Naive B cell (primary cell): ENCODE data around the gene PTGS1. TPM values are rescaled to one million over a fixed set of nuclear protein-coding genes. Genes with fewer than 3 reads are reported as not detected.
"Not testable (repeated sequence)": the region's sequence is repeated elsewhere in the genome, so short reads cannot be mapped to it uniquely, and the experiment has no call there.

Experiments
- ATAC-seq, 2 donors: fragments of 150-1000 bp; cut with Tn5 transposase; 2 replicates each; pipeline ENCODE4 v1.10.0; 2021; ENCODE audit warnings: low read depth in 2 of 2, mild to moderate bottlenecking in 2 of 2, moderate library complexity in 2 of 2
- DNase-seq: peaks from one replicate; pipeline ENCODE4 v3.0.0; 2022
- H3K27ac Mint-ChIP-seq, 6 donors: one replicate each; pipeline ENCODE4 v1.8.0; 2020 to 2022; ENCODE audit warnings: mild to moderate bottlenecking in 6 of 6, mixed read lengths in 6 of 6, moderate library complexity in 5 of 6, inconsistent platforms in 2 of 6
- H3K27me3 Mint-ChIP-seq, 3 donors: one replicate each; pipeline ENCODE4 v1.8.0; 2021 to 2022; ENCODE audit warnings: mixed read lengths in 3 of 3, mild to moderate bottlenecking in 1 of 3
- H3K36me3 Mint-ChIP-seq, 2 donors: one replicate each; pipeline ENCODE4 v1.8.0; 2020 to 2022; ENCODE audit warnings: mixed read lengths in 2 of 2, inconsistent platforms in 1 of 2, mild to moderate bottlenecking in 1 of 2
- H3K4me1 Mint-ChIP-seq, 3 donors: one replicate each; pipeline ENCODE4 v1.8.0; 2020 to 2022; ENCODE audit warnings: mixed read lengths in 3 of 3, inconsistent platforms in 1 of 3, mild to moderate bottlenecking in 1 of 3, moderate library complexity in 1 of 3
- H3K4me3 Mint-ChIP-seq, 8 donors: one replicate each; pipeline ENCODE4 v1.8.0; 2020 to 2022; ENCODE audit warnings: mild to moderate bottlenecking in 8 of 8, mixed read lengths in 8 of 8, moderate library complexity in 8 of 8, inconsistent platforms in 2 of 8
- H3K9me3 Mint-ChIP-seq, 7 donors: one replicate each; pipeline ENCODE4 v1.8.0; 2020 to 2022; ENCODE audit warnings: mixed read lengths in 7 of 7, mild to moderate bottlenecking in 5 of 7, inconsistent platforms in 2 of 7, moderate library complexity in 1 of 7
- polyA plus RNA-seq, 6 donors: library from polyadenylated mRNA; unstranded; fragments of 300-500 nt; fragmentation: Illumina TruSeq; gene quantifications; one replicate each; pipeline ENCODE4 v1.2.3, GENCODE V29; 2021; ENCODE audit warnings: low read depth in 6 of 6

PTGS1 gene
- polyA plus RNA-seq, 6 donors from 2014 or later, result 18.2 to 37.6 (median 24.7) TPM

GRCh38 chr9:122401896-122402295, 31.1 kb downstream of the PTGS1 start:
- H3K27ac Mint-ChIP-seq, result peak overlapping the region in 1 of 6 donors; percentile 81
- no peak for DNase-seq
- ATAC-seq, result no peak
- peaks cover 0 to 26% (median 12%) of the 10 kb centered on the region in 7 donors for H3K9me3 Mint-ChIP-seq
- H3K4me1 Mint-ChIP-seq, result peaks cover 0 to 2% (median 0%) of the 10 kb centered on the region in 3 donors
- no peak overlapping the region for H3K4me3 Mint-ChIP-seq
- H3K36me3 Mint-ChIP-seq, result no peaks in the 10 kb centered on the region
- peaks cover 7 to 20% (median 16%) of the 10 kb centered on the region in 3 donors for H3K27me3 Mint-ChIP-seq

- Mint-ChIP-seq H3K36me3 (no peaks in the 10 kb centered on the region), H3K4me3 (no peak overlapping the region), H3K27me3 (peaks cover 7 to 20% (median 16%) of the 10 kb centered on the region in 3 donors), H3K9me3 (peaks cover 0 to 26% (median 12%) of the 10 kb centered on the region in 7 donors), H3K4me1 (peaks cover 0 to 2% (median 0%) of the 10 kb centered on the region in 3 donors), H3K27ac (peak overlapping the region in 2 of 6 donors; percentile 43 to 93)
- DNase-seq, result no peak
- no peak for ATAC-seq
Observed at GRCh38 chr9:122402403-122402871, 31.6 kb downstream of the PTGS1 start.

DNA sequence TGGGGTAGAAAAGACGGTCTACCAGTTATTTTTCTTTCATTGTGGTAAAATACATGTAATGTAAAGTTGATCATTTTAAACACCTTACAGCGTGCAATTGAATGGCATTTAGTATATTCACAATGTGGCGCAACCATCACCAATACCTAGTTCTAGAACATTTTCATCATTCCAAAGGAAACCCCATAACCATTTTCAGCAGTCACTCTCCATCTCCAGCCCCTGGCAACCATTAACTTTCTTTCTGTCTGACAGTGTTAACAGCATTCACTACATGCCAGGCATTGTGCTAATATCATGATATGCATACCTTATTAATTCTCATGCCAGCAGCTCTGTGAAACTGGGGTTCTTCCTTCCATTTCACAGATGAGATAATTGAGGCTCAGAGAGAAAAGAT, 32.0 kb downstream of the PTGS1 start:
- Mint-ChIP-seq H3K27me3 (peaks cover 7 to 20% (median 16%) of the 10 kb centered on the region in 3 donors), H3K4me3 (no peak overlapping the region), H3K4me1 (peaks cover 0 to 2% (median 0%) of the 10 kb centered on the region in 3 donors), H3K27ac (peak overlapping the region in 1 of 6 donors; percentile 43), H3K9me3 (peaks cover 0 to 26% (median 12%) of the 10 kb centered on the region in 7 donors), H3K36me3 (no peaks in the 10 kb centered on the region)
- ATAC-seq (no peak), DNase-seq (no peak)

DNA sequence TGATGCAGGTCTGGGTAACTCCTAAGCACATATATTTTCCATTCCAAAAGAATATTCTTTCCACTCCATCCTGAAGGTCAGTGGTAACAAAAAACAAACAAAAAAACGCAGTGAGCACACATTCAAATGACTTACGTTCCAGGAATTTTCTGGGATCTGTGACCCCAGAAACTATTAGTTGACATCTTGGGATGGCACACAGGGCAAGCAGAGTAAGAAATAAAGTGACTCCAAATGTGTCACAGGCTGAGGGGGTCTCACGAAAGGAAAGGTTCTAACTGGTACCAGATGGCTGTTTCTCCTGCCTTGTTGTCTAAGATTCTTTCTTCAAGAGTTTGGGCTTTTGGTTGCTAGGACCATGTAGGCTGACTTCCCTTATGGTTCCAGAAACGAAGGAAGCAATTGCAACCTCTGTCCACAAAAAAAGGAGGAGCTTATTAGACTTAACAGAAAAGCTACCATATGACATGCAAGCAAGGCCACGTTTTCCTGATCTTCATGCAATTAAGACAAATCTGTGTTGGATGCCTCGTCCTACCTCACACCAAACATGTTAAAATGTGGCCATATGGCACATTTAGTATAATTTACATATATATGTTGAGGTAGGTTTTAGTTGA, 32.7 kb downstream of the PTGS1 start:
- no peaks in the 10 kb centered on the region for H3K36me3 Mint-ChIP-seq
- peaks cover 7 to 20% (median 16%) of the 10 kb centered on the region in 3 donors for H3K27me3 Mint-ChIP-seq
- DNase-seq, result no peak
- H3K4me1 Mint-ChIP-seq, result peaks cover 0 to 2% (median 0%) of the 10 kb centered on the region in 3 donors
- peaks cover 0 to 26% (median 12%) of the 10 kb centered on the region in 7 donors for H3K9me3 Mint-ChIP-seq
- ATAC-seq, result no peak
- H3K27ac Mint-ChIP-seq, result no peak overlapping the region
- no peak overlapping the region for H3K4me3 Mint-ChIP-seq

DNA sequence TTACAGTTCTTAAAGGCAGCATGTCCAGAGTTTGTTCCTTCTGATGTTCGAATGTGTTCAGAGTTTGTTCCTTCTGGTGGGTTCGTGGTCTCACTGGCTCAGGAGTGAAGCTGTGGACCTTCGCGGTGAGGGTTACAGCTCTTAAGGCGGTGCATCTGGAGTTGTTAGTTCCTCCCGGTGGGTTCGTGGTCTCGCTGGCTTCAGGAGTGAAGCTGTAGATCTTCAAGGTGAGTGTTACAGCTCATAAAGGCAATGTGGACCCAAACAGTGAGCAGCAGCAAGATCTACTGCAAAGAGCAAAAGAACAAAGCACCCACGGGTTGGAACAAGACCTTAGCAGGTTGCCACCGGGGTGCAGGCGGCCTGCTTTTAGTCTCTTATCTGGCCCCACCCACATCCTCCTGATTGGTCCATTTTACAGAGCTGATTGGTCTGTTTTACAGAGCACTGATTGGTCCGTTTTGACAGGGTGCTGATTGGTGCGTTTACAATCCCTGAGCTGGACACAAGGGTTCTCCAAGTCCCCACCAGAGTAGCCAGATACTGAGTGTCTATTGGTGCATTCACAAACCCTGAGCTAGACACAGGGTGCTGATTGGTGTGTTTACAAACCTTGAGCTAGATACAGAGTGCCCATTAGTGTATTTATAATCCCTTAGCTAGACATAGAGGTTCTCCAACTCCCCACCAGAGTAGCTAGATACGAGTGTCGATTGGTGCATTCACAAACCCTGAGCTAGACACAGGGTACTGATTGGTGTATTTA, 34.7 kb downstream of the PTGS1 start:
- not testable (repeated sequence) for H3K4me1 Mint-ChIP-seq, DNase-seq, H3K36me3 Mint-ChIP-seq, ATAC-seq
- Mint-ChIP-seq H3K27me3 (peaks cover 7 to 20% (median 16%) of the 10 kb centered on the region in 3 donors), H3K9me3 (peaks cover 0 to 10% (median under 1%) of the 10 kb centered on the region in 7 donors), H3K27ac (peak overlapping the region in 3 of 6 donors; percentile 42 to 86 (median 83)), H3K4me3 (peak overlapping the region in 5 of 8 donors; percentile 41 to 89 (median 62))

- Mint-ChIP-seq H3K4me1 (peaks cover 0 to 2% (median 0%) of the 10 kb centered on the region in 3 donors), H3K27ac (peak overlapping the region in 2 of 6 donors; percentile 42 to 86), H3K36me3 (no peaks in the 10 kb centered on the region), H3K4me3 (peak overlapping the region in 4 of 8 donors; percentile 41 to 89 (median 74)), H3K27me3 (peaks cover 7 to 20% (median 16%) of the 10 kb centered on the region in 3 donors), H3K9me3 (peaks cover 0 to 9% (median 0%) of the 10 kb centered on the region in 7 donors)
- ATAC-seq (no peak), DNase-seq (no peak)
Observed at GRCh38 chr9:122406070-122406890, 35.5 kb downstream of the PTGS1 start.

- peaks cover 5 to 18% (median 6%) of the 10 kb centered on the region in 3 donors for H3K27me3 Mint-ChIP-seq
- H3K4me1 Mint-ChIP-seq, H3K36me3 Mint-ChIP-seq, DNase-seq, H3K4me3 Mint-ChIP-seq, H3K27ac Mint-ChIP-seq, ATAC-seq: not testable (repeated sequence)
- peaks cover 0 to 13% (median 9%) of the 10 kb centered on the region in 7 donors for H3K9me3 Mint-ChIP-seq
Observed at GRCh38 chr9:122414108-122414507, 43.3 kb downstream of the PTGS1 start.

DNA sequence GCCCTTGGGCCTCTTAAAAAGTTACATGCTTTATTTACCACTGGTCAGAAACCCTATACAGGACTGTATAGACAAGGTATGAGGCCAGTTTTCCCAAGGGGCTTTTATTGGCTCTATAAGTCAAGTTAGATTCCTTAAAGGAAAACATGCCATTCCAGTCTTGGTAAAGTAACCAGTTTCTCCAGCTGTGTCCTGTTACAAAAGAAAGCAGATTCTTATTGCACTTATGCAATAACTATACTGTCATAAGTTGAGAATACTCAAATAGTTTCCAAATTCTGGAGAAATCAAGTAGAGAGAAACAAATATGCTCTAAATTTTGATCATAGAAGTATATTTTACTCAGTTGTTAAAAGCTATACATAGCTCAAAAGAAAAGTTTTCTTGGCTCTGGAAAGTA, 47.2 kb downstream of the PTGS1 start:
- DNase-seq (no peak), ATAC-seq (no peak)
- Mint-ChIP-seq H3K27ac (no peak overlapping the region), H3K9me3 (peaks cover 6 to 36% (median 26%) of the 10 kb centered on the region in 7 donors), H3K4me1 (no peaks in the 10 kb centered on the region), H3K4me3 (no peak overlapping the region), H3K27me3 (peaks cover 13 to 26% (median 16%) of the 10 kb centered on the region in 3 donors), H3K36me3 (peaks cover 19 to 31% of the 10 kb centered on the region in 2 donors)

- Mint-ChIP-seq H3K27ac (no peak overlapping the region), H3K4me1 (no peaks in the 10 kb centered on the region), H3K9me3 (peaks cover 6 to 36% (median 25%) of the 10 kb centered on the region in 7 donors), H3K36me3 (peaks cover 17 to 25% of the 10 kb centered on the region in 2 donors), H3K4me3 (peak overlapping the region in 1 of 8 donors; percentile 27), H3K27me3 (peaks cover 28 to 35% (median 29%) of the 10 kb centered on the region in 3 donors)
- DNase-seq (no peak), ATAC-seq (no peak)
Observed at GRCh38 chr9:122420315-122420714, 49.5 kb downstream of the PTGS1 start.

GRCh38 chr9:122425087-122425486, 54.3 kb downstream of the PTGS1 start:
- H3K4me1 Mint-ChIP-seq, result no peaks in the 10 kb centered on the region
- H3K27me3 Mint-ChIP-seq, result peaks cover 23 to 35% (median 32%) of the 10 kb centered on the region in 3 donors
- H3K36me3 Mint-ChIP-seq, result peaks cover 11 to 37% of the 10 kb centered on the region in 2 donors
- H3K4me3 Mint-ChIP-seq, result no peak overlapping the region
- H3K9me3 Mint-ChIP-seq, result peaks cover 8 to 28% (median 17%) of the 10 kb centered on the region in 7 donors
- no peak for ATAC-seq
- no peak for DNase-seq
- no peak overlapping the region for H3K27ac Mint-ChIP-seq

DNA sequence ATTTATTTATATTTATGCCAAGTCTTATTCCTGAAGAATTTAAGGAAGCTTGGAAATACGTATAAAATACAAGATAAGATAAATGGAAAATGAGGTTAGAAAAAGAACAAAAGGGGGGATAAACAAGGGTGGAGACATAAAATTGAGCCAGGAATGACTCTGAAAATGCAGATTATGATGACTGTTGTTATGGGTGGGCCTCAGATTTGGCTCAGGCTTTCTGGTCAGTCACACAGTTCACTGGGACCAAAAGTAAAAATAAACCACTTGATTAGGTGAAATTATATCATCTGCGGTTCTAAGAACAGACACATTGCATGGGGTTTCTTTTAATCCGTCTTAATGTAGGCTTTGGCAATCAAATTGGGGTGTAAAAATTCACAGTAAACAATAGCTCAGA, 55.9 kb downstream of the PTGS1 start:
- ATAC-seq (no peak), DNase-seq (no peak)
- Mint-ChIP-seq H3K4me1 (no peaks in the 10 kb centered on the region), H3K27ac (no peak overlapping the region), H3K27me3 (peaks cover 20 to 43% (median 43%) of the 10 kb centered on the region in 3 donors), H3K9me3 (peaks cover 5 to 20% (median 9%) of the 10 kb centered on the region in 7 donors), H3K4me3 (no peak overlapping the region), H3K36me3 (peaks cover 7 to 33% of the 10 kb centered on the region in 2 donors)

DNA sequence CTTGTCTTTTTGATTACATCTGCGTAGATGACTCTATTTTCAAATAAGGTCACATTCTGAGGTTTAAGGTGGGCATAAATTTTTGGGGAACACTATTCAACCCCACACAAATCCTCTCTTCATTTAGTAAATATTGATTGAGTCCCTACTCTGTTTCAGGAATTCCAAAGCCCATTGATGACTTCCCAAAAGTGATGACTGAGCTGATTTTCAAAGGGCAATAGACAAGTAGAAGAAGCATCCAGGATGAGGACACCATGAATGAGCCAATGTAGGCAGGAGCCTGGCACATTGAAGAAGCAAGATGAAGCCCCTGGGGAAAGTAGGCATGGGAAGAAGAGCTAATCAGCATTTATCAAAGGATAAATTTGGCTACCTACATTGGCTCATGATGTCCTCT, 71.7 kb downstream of the PTGS1 start:
- H3K36me3 Mint-ChIP-seq, result no peaks in the 10 kb centered on the region
- ATAC-seq (no peak), DNase-seq (no peak)
- H3K4me1 Mint-ChIP-seq, result no peaks in the 10 kb centered on the region
- no peak overlapping the region for H3K27ac Mint-ChIP-seq
- peaks cover 0 to 15% (median 0%) of the 10 kb centered on the region in 7 donors for H3K9me3 Mint-ChIP-seq
- H3K27me3 Mint-ChIP-seq, result peaks cover 31 to 63% (median 56%) of the 10 kb centered on the region in 3 donors
- H3K4me3 Mint-ChIP-seq, result no peak overlapping the region
